Measurements from ENCODE around the gene FIGNL2.

Gene FIGNL2

DNA sequence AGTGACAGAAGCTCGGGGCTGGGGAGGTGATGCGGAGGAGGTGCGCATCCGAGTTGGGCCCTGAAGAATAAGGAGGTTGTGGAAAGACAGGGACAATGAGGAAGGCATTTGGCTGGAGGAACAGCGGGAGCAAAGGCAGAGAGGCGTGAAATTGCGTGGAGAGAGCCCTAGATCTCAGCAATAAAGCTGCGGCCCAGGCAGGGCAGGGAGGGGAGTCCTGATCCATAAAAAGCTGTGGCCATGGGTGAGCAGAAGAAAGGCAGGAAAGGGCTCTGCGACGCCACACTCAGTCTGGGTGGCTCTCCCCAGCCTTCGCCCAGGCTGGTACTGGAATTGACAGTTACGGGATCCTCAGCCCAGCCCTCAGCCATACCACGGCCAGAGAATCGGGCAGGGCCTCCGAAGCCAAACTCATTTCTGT lies 2.2 kb downstream of the FIGNL2 start:
- H3K27ac ChIP-seq (ENCODE audit: poor library complexity, severe bottlenecking) = no peak overlapping the region
- H3K4me1 ChIP-seq (ENCODE audit: insufficient read depth, poor library complexity, severe bottlenecking) = no peaks in the 10 kb centered on the region
- H3K9me3 ChIP-seq (ENCODE audit: severe bottlenecking) = no peaks in the 10 kb centered on the region
- no peak overlapping the region for H3K4me3 ChIP-seq (ENCODE audit: severe bottlenecking)
- no peaks in the 10 kb centered on the region for H3K36me3 ChIP-seq (ENCODE audit: low read depth)
- ATAC-seq (ENCODE audit: low read depth) = no peak; the same call in 2 of the 3 replicates
- TF ChIP-seq, protein P1, sequence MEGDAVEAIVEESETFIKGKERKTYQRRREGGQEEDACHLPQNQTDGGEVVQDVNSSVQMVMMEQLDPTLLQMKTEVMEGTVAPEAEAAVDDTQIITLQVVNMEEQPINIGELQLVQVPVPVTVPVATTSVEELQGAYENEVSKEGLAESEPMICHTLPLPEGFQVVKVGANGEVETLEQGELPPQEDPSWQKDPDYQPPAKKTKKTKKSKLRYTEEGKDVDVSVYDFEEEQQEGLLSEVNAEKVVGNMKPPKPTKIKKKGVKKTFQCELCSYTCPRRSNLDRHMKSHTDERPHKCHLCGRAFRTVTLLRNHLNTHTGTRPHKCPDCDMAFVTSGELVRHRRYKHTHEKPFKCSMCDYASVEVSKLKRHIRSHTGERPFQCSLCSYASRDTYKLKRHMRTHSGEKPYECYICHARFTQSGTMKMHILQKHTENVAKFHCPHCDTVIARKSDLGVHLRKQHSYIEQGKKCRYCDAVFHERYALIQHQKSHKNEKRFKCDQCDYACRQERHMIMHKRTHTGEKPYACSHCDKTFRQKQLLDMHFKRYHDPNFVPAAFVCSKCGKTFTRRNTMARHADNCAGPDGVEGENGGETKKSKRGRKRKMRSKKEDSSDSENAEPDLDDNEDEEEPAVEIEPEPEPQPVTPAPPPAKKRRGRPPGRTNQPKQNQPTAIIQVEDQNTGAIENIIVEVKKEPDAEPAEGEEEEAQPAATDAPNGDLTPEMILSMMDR (IDR thresholded peaks at IDR 0.05; ENCODE audit: poor library complexity, severe bottlenecking) = no peak
- H3K27me3 ChIP-seq (ENCODE audit: insufficient read depth, poor library complexity, severe bottlenecking) = peaks cover 52% of the 10 kb centered on the region
- DNase-seq (ENCODE audit: low spot score) = no peak

DNA sequence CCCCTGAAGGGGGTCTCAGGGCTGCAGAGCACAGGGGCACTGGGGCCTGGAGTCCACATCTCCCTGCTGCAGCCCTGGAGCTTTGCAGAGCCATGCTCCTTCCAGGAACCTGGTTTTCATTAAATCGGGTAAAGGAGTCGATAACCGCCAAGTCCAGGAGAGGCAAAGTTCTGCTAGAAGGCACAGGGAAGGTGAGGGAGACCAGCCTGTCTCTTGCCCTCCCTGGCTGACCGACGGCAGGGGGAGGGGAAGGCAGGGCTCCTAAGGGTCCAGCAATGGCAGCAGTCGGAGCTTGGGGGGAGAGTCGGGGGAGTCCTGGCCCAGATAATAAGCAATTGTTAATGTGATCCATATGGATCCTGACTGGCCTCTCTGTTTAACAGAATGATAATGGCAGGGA lies 3.0 kb downstream of the FIGNL2 start:
- no peak for DNase-seq (ENCODE audit: low spot score)
- Histone ChIP-seq H3K27me3 (ENCODE audit: insufficient read depth, poor library complexity, severe bottlenecking) (peaks cover 52% of the 10 kb centered on the region), H3K4me1 (ENCODE audit: insufficient read depth, poor library complexity, severe bottlenecking) (no peaks in the 10 kb centered on the region), H3K27ac (ENCODE audit: poor library complexity, severe bottlenecking) (no peak overlapping the region), H3K36me3 (ENCODE audit: low read depth) (no peaks in the 10 kb centered on the region), H3K9me3 (ENCODE audit: severe bottlenecking) (no peaks in the 10 kb centered on the region), H3K4me3 (ENCODE audit: severe bottlenecking) (no peak overlapping the region)
- no peak for ATAC-seq (ENCODE audit: low read depth)
- TF ChIP-seq, protein P1 (IDR thresholded peaks at IDR 0.05; ENCODE audit: poor library complexity, severe bottlenecking) = no peak

GRCh38 chr12:51844854-51845253 lies 3.7 kb downstream of the FIGNL2 start:
- TF ChIP-seq, protein P1 (IDR thresholded peaks at IDR 0.05; ENCODE audit: poor library complexity, severe bottlenecking) = no peak
- Histone ChIP-seq H3K4me1 (ENCODE audit: insufficient read depth, poor library complexity, severe bottlenecking) (no peaks in the 10 kb centered on the region), H3K27me3 (ENCODE audit: insufficient read depth, poor library complexity, severe bottlenecking) (peaks cover 52% of the 10 kb centered on the region), H3K36me3 (ENCODE audit: low read depth) (no peaks in the 10 kb centered on the region), H3K4me3 (ENCODE audit: severe bottlenecking) (no peak overlapping the region), H3K9me3 (ENCODE audit: severe bottlenecking) (no peaks in the 10 kb centered on the region), H3K27ac (ENCODE audit: poor library complexity, severe bottlenecking) (no peak overlapping the region)
- ATAC-seq (ENCODE audit: low read depth) (no peak), DNase-seq (ENCODE audit: low spot score) (no peak)

DNA sequence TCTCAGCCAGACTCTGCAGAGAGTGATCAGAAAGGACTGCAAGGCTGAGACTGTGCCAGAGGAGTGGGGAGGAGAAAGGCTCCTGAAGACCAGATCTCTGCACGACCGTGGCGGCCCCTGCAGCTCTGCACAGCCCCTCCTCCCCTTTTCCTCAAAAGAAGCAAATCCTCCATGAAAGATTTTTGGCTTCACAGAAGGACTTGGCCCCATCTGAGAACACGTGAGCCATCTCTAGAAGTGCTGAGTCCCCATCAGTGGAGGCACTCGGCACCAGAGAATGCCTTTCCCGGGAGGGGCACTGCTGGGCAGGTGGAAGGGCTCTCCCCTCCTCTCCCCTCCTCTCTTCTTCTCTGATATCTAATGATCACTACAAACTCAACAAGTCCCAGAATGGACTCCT lies 6.8 kb downstream of the FIGNL2 start:
- H3K27ac ChIP-seq (ENCODE audit: poor library complexity, severe bottlenecking) = no peak overlapping the region
- DNase-seq (ENCODE audit: low spot score) (no peak), ATAC-seq (ENCODE audit: low read depth) (no peak)
- H3K36me3 ChIP-seq (ENCODE audit: low read depth) = no peaks in the 10 kb centered on the region
- H3K27me3 ChIP-seq (ENCODE audit: insufficient read depth, poor library complexity, severe bottlenecking) = peaks cover 37% of the 10 kb centered on the region
- H3K4me1 ChIP-seq (ENCODE audit: insufficient read depth, poor library complexity, severe bottlenecking) = no peaks in the 10 kb centered on the region
- no peak overlapping the region for H3K4me3 ChIP-seq (ENCODE audit: severe bottlenecking)
- no peaks in the 10 kb centered on the region for H3K9me3 ChIP-seq (ENCODE audit: severe bottlenecking)
- TF ChIP-seq, protein P1 (IDR thresholded peaks at IDR 0.05; ENCODE audit: poor library complexity, severe bottlenecking) = no peak

GRCh38 chr12:51840966-51841365 lies 7.6 kb downstream of the FIGNL2 start:
- Histone ChIP-seq H3K4me1 (ENCODE audit: insufficient read depth, poor library complexity, severe bottlenecking) (no peaks in the 10 kb centered on the region), H3K4me3 (ENCODE audit: severe bottlenecking) (no peak overlapping the region), H3K36me3 (ENCODE audit: low read depth) (no peaks in the 10 kb centered on the region), H3K9me3 (ENCODE audit: severe bottlenecking) (no peaks in the 10 kb centered on the region), H3K27ac (ENCODE audit: poor library complexity, severe bottlenecking) (no peak overlapping the region), H3K27me3 (ENCODE audit: insufficient read depth, poor library complexity, severe bottlenecking) (peaks cover 30% of the 10 kb centered on the region)
- DNase-seq (ENCODE audit: low spot score) (no peak), ATAC-seq (ENCODE audit: low read depth) (no peak)
- TF ChIP-seq, protein P1 (IDR thresholded peaks at IDR 0.05; ENCODE audit: poor library complexity, severe bottlenecking) = no peak

All from RWPE2 (cell line).